MCF 10A (cell line): ENCODE results near the gene RAC3. TPM values are rescaled to one million over a fixed set of nuclear protein-coding genes. Genes with fewer than 3 reads are reported as not detected.

Source experiments
- BruUV-seq: library from RNA; stranded (reverse); fragments of 400-500 nt; replicated peaks from 2 replicates; lab custom pipeline; 2021; lab: Mats Ljungman, UMichigan
- CTCF ChIA-PET: fragments of 300-600 bp; sonication (Branson Sonifier 250); formaldehyde crosslinking; extraction: SDS; loops from one replicate; lab custom pipeline; 2021; ENCODE audit warnings: antibody characterized with exemption, inconsistent platforms; lab: Yijun Ruan, JAX
- POLR2A ChIA-PET: fragments of 300-600, 350-650 bp; sonication (Branson Sonifier 250); formaldehyde crosslinking; extraction: SDS; loops from one replicate; lab custom pipeline; 2020; ENCODE audit warnings: antibody characterized with exemption, inconsistent platforms; lab: Yijun Ruan, JAX
- DNase-seq: peaks from one replicate; pipeline ENCODE4 v3.0.0-alpha.2; 2018; ENCODE audit not compliant: unreplicated experiment
- H3K27ac Mint-ChIP-seq: one replicate; pipeline ENCODE4 v1.8.0; 2022; ENCODE audit warnings: mild to moderate bottlenecking, low read depth, mixed read lengths; ENCODE audit not compliant: unreplicated experiment
- H3K27me3 Mint-ChIP-seq: one replicate; pipeline ENCODE4 v1.8.0; 2022; ENCODE audit warnings: mixed read lengths; ENCODE audit not compliant: insufficient read depth, unreplicated experiment
- H3K36me3 Mint-ChIP-seq: one replicate; pipeline ENCODE4 v1.8.0; 2022; ENCODE audit warnings: mild to moderate bottlenecking, moderate library complexity, mixed read lengths; ENCODE audit not compliant: insufficient read depth, unreplicated experiment
- H3K4me1 Mint-ChIP-seq: one replicate; pipeline ENCODE4 v1.8.0; 2022; ENCODE audit warnings: mixed read lengths; ENCODE audit not compliant: insufficient read depth, unreplicated experiment
- H3K4me3 Mint-ChIP-seq: one replicate; pipeline ENCODE4 v1.8.0; 2022; ENCODE audit warnings: mild to moderate bottlenecking, moderate library complexity, mixed read lengths; ENCODE audit not compliant: unreplicated experiment
- H3K9me3 Mint-ChIP-seq: one replicate; pipeline ENCODE4 v1.8.0; 2022; ENCODE audit warnings: mixed read lengths; ENCODE audit not compliant: unreplicated experiment
- intact Hi-C: fragments of 100-400 bp; cut with micrococcal nuclease; formaldehyde crosslinking; loops from 2 replicates; pipeline ENCODE4 v1.14.1; 2022
- total RNA-seq: library from RNA; stranded (reverse); gene quantifications from 2 replicates; pipeline ENCODE4 v1.2.3, GENCODE V29; 2022
- TF ChIP-seq, protein P1 (sequence below): fragments of 200-600 bp; IDR thresholded peaks from one replicate; pipeline ENCODE4 v1.8.0; 2022; ENCODE audit warnings: antibody characterized with exemption, mild to moderate bottlenecking; ENCODE audit not compliant: unreplicated experiment

RAC3 gene
- total RNA-seq, 1 experiment from 2014 or later = 9.7 TPM

DNA sequence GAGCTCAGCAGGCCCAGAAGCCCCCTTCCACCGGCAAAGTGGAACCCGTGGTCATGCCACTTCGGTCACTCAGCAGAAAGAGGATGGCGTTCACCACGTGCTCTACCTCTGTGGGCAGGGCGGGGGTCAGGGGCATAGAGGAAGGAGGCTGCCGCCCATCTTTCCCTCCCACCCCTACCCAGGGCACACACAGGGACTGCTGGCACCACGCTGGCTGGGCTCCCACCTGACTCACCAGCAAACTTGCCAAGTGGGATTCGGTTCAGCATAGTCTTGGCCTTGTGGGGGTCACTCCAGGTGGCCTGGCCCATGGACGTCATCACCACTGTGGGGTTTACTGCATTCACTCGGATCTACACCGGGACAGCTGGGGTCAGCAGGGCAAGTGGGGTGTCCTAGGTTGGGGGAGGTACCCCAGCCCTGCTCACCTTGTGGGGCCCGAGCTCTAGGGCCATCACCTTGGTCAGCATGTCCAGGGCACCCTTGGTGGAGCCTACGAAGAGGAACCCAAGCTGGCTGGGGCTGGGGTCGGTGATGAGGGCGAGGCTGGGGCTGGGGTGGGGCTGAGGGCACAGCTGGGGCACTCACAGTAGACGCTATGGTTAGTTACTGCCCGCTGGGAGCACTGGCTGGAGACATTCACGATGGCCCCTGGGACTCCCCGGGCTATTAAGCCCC, 4.6 kb downstream of the RAC3 start:
- BruUV-seq = TSS peak; percentile 72
- no peak for DNase-seq
- peaks cover 3% of the 10 kb centered on the region for H3K4me1 Mint-ChIP-seq
- H3K9me3 Mint-ChIP-seq = no peaks in the 10 kb centered on the region
- TF ChIP-seq, protein P1, sequence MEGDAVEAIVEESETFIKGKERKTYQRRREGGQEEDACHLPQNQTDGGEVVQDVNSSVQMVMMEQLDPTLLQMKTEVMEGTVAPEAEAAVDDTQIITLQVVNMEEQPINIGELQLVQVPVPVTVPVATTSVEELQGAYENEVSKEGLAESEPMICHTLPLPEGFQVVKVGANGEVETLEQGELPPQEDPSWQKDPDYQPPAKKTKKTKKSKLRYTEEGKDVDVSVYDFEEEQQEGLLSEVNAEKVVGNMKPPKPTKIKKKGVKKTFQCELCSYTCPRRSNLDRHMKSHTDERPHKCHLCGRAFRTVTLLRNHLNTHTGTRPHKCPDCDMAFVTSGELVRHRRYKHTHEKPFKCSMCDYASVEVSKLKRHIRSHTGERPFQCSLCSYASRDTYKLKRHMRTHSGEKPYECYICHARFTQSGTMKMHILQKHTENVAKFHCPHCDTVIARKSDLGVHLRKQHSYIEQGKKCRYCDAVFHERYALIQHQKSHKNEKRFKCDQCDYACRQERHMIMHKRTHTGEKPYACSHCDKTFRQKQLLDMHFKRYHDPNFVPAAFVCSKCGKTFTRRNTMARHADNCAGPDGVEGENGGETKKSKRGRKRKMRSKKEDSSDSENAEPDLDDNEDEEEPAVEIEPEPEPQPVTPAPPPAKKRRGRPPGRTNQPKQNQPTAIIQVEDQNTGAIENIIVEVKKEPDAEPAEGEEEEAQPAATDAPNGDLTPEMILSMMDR = no peak
- POLR2A ChIA-PET = interaction anchor here (0.6 kb wide), 2 partner anchors 262 to 333 kb away, joined by 3 to 4 read pairs; partner anchors contain the start of gene MRPL12
- H3K27me3 Mint-ChIP-seq = no peaks in the 10 kb centered on the region
- peak overlapping the region; percentile 82 for H3K4me3 Mint-ChIP-seq
- CTCF ChIA-PET = interaction anchor here (0.6 to 1.2 kb wide), 6 partner anchors 9 to 180 kb away, joined by 3 to 7 read pairs (median 3); no protein-coding TSS in a partner anchor
- no peaks in the 10 kb centered on the region for H3K36me3 Mint-ChIP-seq
- intact Hi-C loops = loop anchor here (10.0 kb wide), 2 partner anchors 59 to 209 kb away; partner anchors contain the start of gene FASN
- no peak overlapping the region for H3K27ac Mint-ChIP-seq

DNA sequence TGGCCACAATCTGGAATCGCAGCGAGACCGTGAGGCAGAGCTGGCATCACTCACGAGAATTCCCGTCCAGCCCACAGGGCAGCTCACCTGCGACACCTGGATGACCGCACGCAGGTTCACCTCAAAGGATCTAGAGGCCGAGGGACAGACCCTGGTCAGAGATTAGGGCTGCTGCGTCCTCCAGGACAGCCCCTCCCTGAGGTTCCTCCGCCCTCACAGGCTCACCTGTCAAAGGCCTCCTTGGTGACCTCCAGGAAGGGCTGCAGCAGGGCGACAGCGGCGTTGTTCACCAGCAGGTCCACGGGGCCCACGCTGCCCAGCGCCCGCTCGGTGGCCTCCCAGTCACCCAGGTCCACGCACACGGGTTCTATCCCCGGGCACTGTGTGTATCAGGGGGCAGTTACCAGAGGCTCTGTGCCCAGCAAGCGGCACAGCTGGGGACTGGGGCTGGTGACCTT, 5.2 kb downstream of the RAC3 start:
- TF ChIP-seq, protein P1 = no peak
- no peak for DNase-seq
- POLR2A ChIA-PET = interaction anchor here (0.6 to 1.8 kb wide), 2 partner anchors 59 to 333 kb away, joined by 4 to 7 read pairs; partner anchors contain the start of gene MRPL12
- no peaks in the 10 kb centered on the region for H3K27me3 Mint-ChIP-seq
- no peaks in the 10 kb centered on the region for H3K36me3 Mint-ChIP-seq
- H3K9me3 Mint-ChIP-seq = no peaks in the 10 kb centered on the region
- H3K4me3 Mint-ChIP-seq = peak overlapping the region; percentile 82
- H3K27ac Mint-ChIP-seq = no peak overlapping the region
- CTCF ChIA-PET = interaction anchor here (0.6 to 1.2 kb wide), 7 partner anchors 10 to 179 kb away, joined by 3 to 7 read pairs (median 3); no protein-coding TSS in a partner anchor
- peaks cover 8% of the 10 kb centered on the region for H3K4me1 Mint-ChIP-seq
- intact Hi-C loops = loop anchor here (10.0 kb wide), 2 partner anchors 58 to 208 kb away; partner anchors contain the start of gene FASN
- no TSS peak for BruUV-seq

DNA sequence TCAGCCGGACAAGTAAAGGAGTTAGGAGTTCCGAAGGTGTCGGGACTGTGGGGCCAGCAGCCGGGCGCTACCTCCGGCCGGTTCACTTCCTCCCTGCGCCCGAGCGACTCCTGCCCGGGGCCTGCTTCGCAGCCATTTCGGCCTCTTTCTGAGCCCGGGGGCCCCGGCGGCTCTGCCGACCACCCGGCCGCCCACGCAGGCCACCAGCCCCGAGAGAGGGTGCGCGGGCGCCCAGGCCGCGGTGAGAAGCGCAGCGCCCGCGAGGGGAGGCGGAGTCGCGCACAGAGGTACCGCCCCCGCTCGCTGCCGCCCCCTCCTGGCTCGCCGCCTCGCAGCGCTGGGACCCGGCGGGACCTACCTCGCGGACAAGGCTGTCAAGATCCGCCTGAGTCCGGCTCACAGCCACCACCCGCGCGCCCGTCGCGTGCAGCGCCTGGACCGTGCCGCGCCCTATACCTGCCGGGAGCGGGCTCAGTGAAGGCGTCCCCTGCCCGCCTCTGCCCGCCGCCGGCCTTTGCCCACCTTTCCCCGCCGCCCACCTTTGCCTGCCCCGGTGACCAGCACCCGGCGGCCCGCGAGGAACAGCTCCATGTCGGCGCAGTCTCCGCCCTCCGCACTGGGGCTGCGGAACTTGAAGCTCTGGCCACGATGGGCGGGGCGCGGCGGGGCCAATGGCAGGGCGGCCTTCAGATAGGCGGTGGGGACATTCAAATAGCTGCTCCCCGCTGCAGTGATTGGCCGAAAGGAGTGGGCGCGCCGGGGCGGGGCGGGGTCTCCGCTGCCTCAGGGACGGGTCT, 5.8 kb downstream of the RAC3 start, which contains the start of gene DCXR:
TSS of gene DCXR (minus strand) at position 606 of the 797 bp plus-strand sequence. CDS start at position 591, 15 bp downstream.
- DNase-seq = peak; percentile 96
- no TSS peak for BruUV-seq
- Mint-ChIP-seq H3K4me3 (peak within 1 kb of the TSS; percentile 82), H3K4me1 (peaks cover 8% of the 10 kb centered on the region), H3K36me3 (no peaks in the 10 kb centered on the region), H3K27ac (peak within 1 kb of the TSS; percentile 88), H3K9me3 (no peaks in the 10 kb centered on the region), H3K27me3 (no peaks in the 10 kb centered on the region)
- ChIA-PET POLR2A (interaction anchor here (0.6 to 1.9 kb wide), 26 partner anchors 8 to 642 kb away, joined by 3 to 19 read pairs (median 4); partner anchors contain the start of genes BAHCC1, CENPX, DUS1L and GPS1), CTCF (interaction anchor here (0.5 to 1.7 kb wide), 16 partner anchors 11 to 493 kb away, joined by 3 to 11 read pairs (median 3); no protein-coding TSS in a partner anchor)
- intact Hi-C loops = loop anchor here (10.0 kb wide), 2 partner anchors 58 to 208 kb away; partner anchors contain the start of gene FASN
- TF ChIP-seq, protein P1 = peak; percentile 71
